Superior temporal gyrus (tissue), 1 donor: ENCODE data around the gene ALDH16A1.

Source experiments
- DNase-seq: peaks from one replicate; pipeline ENCODE4 v3.0.0-alpha.2; 2016; ENCODE audit errors: extremely low spot score

Gene ALDH16A1

DNA sequence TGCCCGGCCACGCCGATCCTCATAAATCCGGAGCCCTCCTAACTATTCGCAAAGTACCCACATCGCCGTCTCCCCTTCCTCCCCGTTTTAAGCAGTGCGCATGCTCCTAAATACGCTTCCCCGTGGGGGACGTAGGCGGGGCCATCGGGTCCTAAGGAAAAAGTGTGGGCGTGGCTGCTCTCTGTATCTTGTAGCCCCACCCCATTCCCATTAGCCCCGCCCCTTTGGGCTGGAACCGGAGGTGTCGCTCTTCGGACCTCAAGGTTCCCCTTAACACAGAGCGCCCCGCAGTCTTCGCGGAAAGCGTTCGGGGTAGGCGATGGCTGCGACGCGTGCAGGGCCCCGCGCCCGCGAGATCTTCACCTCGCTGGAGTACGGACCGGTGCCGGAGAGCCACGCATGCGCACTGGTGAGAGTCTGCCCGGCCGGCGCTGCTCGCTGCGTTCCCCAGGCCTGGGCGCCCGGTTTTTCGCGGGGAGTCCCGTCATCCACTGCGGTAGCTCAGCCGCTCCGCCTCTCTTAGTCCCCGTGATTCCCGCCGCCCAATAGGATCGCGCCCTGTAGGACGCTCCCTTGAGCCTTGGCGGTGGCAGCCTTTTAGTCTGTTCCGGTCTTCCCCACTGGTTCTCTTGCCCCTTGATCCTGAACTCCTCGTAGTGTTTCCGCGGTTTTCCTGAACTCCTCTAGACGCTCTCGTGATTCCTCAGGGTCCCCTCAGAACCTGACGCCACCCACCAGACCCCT is at the start of gene ALDH16A1:
Gene ALDH16A1 (plus strand): TSS at position 213 of the 744 bp plus-strand sequence. CDS start 107 bp downstream, at position 320.
- DNase-seq = peak; percentile 99

DNA sequence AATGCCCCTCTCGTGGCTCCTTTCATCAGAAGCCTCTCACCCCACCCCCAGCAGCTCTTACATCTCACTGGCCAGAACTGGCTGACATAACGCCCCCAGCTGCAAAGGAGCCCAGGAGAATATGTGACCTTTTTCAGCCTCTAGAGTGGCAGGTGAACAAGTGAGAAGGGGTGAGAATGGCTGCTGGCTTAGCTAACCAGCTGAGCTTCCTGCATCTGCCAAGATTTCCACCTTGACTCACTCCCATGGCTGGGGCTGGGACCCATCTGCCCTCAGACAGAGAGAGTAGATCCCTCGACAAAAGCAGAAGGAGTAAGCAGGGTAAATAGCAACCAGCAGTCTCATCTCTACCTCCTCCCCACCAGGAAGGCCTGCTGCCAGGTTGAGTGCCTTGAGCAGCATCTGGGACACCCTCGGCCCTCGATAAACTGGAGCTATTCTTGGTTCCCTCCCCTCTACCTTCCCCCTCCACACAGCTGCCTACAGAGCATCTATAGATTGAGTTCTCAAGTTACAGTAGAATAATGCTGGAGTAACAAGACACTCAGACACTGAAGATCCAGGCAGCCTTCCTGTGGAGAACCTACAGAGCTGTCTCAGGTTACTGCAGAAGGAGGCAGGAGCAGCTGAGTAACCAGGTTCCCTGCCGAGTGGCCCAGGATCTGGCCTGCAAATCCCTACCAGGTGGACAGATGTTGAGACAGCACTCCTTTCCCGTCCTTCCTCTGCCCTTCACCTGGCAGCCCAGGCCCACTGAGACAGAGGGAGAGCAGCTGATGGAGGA is 49.4 kb upstream of the ALDH16A1 start:
- no peak for DNase-seq

DNA sequence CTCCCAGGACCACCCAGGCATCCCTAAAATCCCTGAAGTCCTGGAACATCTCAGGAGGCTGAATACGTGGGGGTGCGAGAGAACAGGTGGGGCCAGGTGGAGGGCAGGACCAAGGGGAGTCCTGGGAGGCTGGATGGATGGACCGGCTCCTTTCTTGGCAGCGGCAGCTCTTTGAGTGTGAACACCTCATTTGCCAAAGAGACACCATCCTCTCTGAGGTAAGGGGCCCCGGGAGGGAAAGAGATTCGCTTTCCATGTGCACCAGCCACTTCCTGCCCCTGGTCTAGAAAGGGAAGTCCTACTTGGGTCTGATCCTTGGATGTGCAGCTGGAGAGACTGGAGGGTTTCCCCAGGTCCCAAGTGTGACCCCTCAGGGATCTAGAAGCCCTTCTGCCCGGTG is 45.9 kb upstream of the ALDH16A1 start:
- DNase-seq = no peak

DNA sequence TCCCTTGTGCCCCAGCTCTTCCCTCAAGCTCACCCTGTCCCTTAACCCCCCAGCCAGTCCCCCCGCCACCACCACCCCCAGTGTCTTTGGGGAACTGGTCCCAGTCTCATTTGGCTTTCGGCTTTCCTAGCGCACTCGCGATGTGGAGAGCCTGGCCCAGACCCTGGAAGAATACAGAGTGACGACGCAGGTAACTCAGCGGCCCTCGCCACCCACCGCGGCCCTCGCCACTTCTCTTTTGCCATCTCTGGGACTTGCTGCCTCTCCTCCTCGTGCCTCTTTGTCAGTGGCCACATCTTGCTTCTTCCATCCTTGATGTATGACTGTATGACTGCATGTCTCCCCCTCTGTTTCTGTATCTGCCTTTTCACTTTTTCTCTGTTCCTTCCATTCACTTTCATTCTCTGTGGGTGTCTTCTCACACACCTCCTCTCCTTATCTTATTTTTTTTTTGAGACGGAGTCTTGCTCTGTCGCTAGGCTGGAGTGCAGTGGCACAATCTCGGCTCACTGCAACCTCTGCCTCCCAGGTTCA is 45.5 kb upstream of the ALDH16A1 start:
- no peak for DNase-seq

DNA sequence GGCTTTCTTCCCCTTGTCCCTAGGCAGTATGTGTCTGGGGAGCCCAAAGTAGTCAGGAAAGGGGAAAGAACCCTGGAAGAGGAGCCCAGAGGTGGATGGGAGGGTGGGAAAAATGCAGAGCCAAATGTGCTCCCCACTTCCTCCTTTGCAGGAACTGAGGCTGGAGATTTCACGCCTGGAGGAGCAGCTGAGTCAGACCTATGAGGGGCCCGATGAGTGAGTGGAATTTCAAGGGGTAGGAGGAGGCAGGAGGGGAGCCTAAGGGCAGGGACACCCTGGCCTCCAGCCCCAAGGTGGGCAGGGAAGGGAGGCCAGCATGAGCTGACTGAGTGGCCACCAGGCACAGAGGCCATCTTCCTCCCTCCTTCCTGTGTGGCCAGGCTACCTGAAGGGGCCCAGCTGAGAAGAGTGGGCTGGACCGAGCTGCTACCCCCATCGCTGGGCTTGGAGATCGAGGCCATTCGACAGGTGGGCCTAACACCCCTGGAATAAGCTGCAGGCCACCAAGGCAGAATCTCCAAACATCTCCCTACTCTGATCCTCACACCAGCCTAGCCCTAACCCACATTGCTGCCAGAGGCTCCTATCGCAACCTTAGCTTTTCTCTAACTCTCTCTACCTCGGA is 44.1 kb upstream of the ALDH16A1 start:
- no peak for DNase-seq

DNA sequence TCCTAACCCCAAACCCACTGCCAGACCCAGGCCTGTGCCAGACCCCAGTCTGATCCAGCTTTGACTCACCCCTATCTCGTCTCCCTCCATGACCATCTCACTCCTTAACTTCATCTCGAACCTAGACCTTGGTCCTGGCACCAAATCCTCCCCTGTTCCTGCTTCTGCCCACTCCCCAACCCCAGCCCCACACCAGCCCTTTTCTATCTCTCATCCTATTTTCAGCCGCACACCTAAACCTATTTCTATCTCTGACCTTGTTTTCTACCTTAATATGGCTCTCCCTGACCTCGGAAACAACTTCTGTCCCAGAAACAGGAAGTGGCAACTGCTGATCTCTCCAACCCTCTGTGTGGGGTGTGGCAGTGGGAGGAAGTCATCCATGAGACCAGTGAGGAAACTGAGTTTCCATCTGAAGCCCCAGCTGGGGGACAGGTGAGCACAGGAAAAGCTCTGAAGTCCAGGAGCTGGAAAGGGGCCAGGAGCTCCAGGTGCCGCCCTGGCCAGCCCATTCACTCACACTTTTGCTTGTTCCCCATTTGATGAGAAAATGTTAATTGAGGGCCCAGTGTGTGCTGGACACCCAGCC is 43.5 kb upstream of the ALDH16A1 start:
- no peak for DNase-seq

DNA sequence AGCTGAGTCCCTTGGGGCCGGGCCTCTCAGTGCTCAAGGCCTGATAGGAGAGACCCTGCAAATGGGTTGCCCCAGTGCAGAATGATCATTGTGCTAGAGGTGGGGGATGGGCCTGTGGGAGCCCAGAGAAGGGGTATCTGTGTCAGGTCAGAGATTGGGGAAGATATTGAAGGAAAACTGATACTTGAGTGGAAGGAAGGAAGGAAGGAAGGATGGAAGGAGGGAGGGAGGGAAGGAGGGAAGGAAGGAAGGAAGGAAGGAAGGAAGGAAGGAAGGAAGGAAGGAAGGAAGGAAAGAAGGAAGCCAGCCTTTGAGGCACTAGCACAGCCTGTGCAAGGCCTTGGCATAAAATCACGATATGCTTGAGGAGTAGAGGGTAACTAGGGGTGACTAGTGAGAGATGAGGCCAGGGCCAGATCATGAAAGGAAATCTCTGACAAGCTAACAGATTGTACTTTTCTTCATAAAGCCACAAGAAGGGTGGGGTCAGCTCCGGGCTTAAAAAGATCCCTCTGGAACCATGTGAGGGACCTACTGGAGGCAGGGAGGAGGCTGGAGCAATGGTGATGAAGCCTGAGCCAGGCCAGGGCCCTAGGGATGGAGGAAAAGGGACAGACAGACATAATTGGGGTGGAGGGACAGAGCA is 41.2 kb upstream of the ALDH16A1 start:
- DNase-seq = no peak

DNA sequence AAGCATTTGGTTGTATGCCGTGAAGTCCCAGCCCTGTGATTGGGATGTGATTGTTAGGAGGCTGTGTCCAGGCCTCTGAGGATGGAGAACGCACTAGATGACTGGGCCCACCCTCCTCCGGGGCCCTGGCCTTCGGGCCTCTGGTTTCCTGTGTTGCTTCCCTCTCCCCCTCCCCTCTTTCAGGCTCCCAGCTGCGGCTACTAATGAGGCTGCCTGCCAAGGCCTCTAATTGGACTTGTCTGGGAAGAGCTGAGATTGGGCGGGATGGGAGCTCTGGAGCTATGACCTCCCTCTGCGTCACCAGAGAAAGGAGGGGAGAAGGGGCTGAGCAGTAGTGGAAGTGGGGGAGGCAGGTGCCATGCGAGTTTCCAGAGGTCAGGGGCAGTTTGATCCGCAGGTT is 39.7 kb upstream of the ALDH16A1 start:
- no peak for DNase-seq

DNA sequence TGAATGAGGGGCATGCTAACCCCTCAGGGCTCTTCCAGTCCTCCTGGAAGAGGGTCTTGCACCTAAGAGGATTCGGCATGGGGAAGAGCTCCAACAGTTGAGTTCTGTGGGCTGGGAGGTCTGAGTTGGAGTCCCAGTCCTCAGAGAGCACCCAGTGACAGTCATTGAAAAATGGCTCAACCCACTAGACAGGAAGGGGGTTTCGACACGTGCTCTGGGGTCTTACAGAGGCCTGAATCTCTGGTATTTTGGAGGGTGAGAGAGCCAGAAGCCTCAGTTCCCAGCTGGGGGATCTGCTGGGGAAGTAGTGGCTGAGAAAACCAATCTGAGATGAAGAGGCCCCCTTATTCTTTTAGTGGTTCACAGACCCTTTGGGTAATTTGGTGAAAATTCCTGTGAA is 38.8 kb upstream of the ALDH16A1 start:
- no peak for DNase-seq

DNA sequence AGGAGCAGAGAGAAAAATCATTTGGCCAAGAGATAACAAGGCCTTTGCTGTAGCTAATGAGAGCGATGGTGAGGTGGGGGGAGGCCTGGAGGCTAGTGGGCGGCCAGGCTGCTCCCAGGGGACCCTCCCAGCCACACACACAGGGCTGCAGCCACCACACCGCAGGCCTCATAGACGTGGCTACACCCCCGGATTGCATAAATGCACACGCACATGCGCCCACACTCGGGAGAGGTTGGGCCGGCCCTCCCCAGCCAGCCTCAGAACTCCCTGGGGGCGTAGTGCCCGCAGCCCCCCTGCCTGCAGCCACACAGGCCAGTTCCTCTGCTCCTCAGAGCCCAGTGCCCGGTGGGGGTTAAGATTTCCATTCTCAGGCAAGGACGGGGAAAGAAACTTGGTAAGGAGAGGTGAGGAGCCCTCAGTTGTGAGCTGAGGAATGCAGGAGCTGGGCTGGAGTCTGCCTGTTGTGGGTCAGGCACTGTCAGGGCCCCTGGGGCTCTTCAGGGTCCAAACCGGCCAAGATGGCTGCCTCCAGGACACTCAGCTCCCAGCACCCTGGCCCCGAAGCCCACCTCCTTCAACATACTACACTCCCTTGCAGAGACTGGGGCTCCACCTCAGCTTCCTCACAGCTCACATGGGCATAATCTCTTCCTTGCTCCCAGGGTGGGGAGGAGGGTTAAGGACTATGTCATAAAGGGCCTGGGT is 37.8 kb upstream of the ALDH16A1 start:
- DNase-seq = no peak

DNA sequence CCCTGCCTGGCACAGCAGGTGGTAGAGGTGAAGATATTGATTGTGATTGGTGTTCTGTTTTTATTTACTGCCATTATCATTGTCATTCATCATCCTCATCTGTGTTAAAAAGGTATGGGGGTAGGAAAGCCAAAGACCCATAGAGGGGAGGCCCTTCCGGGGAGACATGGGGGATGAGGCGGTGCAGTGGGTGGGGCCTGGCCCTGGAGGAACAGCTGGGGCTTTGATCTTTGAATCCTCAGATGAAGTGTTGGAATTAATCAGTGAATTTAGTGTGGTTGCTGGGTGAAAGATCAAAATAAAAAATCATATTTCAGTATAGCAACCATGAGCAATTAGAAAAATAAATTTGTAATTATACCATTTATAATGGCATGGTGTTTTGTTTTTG is 37.2 kb upstream of the ALDH16A1 start:
- DNase-seq = no peak

DNA sequence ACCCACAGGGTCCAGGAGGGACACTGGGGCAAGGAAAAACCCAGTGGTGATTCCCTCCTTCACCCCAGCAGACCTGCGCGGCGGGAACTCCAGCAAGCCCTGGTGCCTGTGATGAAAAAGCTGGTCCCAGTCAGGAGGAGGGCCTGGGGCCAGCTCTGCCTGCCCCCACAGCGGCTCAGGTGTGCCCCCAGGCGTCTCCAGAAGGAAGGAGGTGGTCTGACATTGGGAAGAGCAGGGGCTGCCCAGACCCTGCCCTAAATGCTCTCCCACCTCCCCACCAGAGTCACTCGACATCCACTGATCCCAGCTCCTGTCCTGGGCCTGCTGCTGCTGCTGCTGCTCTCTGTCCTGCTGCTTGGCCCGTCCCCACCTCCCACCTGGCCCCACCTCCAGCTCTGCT is 35.9 kb upstream of the ALDH16A1 start:
- DNase-seq = no peak

DNA sequence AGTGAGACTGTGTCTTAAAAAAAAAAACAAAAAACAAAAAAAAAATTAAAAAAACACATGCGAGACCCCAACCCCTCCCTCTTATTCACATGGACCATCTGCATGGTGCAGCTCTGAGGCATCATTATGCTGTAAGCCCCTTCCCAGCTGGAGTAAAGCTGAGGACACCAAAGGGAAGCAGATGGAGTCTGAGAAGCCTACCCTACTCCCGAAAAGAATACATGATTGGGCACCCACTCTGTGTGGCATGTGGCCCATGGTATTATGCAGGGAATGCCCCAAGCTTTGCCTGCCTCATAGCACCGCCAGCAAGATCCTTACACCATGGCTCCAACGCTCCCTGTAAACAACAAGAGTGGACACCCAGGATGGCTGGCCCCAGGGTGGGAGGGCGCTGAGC is 34.5 kb upstream of the ALDH16A1 start:
- no peak for DNase-seq

DNA sequence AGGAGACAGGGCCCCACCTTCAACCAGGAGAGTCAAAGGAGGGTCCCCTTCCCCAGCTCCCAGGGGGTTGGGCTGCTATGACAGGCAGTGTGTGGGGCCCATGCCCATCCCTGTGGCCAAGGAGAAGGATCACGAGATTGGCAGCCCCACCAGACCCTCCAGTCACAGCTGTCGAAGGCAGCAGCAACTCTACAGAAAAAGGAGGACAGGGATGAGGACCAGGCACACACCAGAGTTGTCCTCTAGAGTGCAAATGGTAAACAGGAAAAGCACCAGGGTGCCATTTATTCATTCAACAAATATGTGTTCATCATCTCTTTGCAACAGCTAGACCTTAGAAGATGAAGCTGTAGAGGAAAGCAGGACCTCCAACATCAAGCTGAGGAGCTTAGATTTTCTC is 33.9 kb upstream of the ALDH16A1 start:
- DNase-seq = no peak

DNA sequence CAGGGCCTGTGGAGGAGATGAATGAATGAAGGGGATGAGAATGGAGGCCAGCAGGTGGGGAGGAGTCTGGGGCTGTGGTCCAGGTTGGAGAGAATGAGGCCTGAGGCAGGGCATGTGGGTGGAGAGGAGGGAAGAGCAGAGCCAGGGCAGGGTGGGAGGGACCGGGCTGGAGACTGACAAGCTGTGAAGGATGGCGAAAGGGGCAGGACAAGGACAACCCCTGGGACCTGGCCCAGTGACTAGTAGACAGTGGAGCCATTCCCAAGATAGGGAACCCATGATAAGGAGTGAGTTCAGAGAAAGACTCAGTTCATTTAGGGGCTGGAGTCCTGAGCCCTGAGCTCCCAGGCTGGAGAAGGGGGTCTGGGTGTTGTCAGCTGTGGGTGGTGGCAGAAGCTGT is 32.8 kb upstream of the ALDH16A1 start:
- no peak for DNase-seq

DNA sequence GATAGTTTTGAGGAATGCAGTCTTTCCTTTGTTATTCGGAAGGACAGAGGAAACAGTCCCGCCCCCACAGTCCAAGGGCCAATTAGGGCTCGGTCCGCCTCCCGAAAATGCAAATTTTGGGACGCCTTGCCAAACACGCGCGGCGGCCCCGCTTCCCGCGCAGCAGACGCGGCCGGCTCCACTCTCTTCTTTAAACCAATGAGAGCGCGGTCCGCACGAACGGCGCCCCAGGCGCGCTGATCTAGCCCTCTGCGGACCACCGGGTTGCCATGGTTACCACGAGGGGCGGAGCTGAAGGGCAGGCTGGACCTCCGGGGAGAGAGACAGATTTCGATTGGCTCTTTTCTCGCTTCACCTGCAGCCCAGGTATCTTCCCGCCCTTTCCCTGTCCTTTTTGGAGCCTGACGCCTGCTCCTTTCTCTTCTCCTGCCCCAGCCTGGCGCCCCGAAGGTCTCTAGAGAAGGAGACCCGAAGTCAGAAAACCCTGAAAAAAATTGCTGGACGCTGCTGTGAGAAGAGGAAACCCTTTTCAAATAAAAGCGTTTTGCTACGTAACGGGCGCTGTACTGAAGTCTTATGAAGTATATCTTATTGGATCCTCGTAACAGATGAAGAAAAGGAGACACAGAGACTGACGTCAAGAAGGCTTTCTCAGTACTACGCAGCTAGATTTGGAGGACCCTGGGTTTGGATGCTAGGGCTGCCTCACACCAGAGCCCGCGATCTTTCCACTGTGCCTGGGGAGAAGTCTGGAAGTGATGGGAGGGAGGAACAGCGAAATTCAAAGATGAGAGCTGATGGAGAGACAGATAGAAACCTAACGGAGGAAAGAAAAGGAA is 31.8 kb upstream of the ALDH16A1 start:
- no peak for DNase-seq

DNA sequence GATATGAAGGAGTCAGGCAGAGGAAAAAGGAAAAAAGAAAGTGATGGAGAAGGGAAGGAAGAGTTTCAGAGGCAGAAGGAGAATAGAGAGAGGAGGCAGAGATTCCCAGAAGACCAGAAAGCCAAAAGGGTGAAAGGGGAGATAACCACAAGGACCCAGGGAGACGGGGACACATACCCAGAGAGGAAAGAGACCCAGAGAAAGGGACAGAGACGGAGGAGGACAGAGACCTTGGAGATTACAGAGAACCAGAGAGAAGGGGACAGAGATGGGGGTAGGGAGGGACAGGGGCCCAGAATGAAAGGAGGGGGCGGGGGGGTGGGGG is 31.2 kb upstream of the ALDH16A1 start:
- DNase-seq = no peak

DNA sequence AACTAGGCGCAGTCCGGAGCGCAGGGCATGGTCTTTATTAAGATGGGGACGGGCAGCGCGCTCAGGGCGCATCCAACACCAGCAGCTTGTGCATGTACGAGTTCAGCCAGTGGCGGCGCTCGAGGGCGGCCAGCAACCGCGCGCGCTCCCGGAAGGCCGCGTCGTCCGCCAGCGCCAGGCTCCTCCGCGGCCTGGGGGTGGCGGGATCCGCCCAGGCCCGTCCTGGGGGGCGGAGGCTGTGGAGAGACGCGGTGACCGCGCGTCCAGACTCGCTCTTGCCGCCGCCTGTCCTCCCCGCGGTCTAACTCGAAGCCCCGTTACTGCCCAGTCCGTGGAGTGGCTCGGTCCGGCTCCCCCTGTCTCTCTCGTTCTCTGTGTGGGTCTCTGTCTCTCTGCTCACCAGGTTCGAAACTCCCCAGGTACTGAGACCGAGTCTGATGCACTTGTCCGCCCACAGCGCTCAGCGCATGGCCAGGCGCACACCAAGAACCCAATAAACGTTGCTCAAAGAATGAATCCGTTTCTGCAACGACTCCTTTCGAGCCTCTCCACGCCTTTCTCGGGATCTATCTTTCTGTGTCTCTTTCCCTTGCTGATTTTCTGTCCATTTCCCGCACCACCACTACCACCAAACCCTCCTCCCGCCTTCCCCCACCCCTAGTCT is 30.5 kb upstream of the ALDH16A1 start:
- DNase-seq = no peak

DNA sequence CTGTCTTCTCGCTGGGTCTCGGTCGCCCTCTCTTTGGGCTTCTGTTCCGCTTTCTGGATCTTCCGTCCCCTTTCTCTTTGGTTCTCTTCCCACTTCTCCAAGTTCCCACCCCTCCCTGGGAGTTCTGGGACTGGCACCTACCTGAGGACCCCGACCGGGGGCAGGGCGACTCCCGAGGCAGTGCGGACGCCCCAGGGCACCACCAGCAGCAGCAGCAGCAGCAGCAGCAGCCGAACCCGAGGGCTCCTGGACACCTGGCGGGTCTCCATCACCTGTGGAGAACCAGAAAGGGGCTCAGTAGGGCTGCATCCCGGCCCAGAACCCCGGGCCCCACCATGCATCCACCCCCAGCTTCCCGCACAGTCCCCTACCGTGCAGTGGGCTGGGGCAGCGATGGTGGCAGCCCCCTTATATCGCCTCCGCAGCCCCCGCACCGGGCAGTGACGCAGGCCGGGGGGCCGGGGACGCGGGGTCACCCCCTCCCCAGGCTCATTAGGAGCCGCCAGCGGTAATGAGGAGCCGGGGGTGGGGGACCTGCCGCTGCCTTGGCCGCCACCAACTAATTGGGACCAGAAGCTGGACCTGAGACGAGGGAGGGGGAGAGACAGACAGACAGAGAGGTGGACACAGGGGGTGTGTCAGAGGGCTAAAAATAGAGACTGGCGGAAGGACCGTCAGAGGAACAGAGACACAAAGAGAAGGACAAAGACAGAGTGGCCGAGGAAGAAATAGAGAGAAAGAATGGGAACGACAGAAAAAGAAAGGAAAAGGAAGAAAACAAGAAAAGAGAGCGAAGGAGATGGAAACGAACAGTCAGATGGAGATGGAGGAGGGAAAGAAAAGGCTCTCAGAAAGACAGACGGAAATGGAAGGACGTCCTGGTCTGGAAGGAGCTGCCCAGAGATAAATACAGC is 29.7 kb upstream of the ALDH16A1 start, which contains the start of gene PTH2:
Gene PTH2 (minus strand): TSS at position 371 of the 914 bp plus-strand sequence. CDS start 102 bp downstream, at position 269.
- no peak for DNase-seq
